ENCODE data around the gene PPM1F.
A peak's percentile ranks its signal among the peaks of the same experiment; 100 is the strongest.
"Not testable (repeated sequence)": the region's sequence is repeated elsewhere in the genome, so short reads cannot be mapped to it uniquely, and the experiment has no call there.

The PPM1F gene

GRCh38 chr22:21942407-21943343, 10.0 kb downstream of the PPM1F start:
- H2BK12ac ChIP-seq (ENCODE audit: low read length in 2 of 2): peak overlapping the region; percentile 51 to 73
- peak overlapping the region; percentile 91 for H3K27ac ChIP-seq (ENCODE audit: low read length, poor library complexity, severe bottlenecking)
- no peaks in the 10 kb centered on the region for H3K9me3 ChIP-seq (ENCODE audit: control insufficient read depth, low read length)
- H3K9ac ChIP-seq (ENCODE audit: low read length): peak overlapping the region; percentile 70
- H3K4me2 ChIP-seq (ENCODE audit: low read length, poor library complexity, severe bottlenecking): no peak overlapping the region
- H3K27me3 ChIP-seq (ENCODE audit: control insufficient read depth in 1 of 2, insufficient read depth in 1 of 2, low read length in 2 of 2): no peaks in the 10 kb centered on the region
- H3K14ac ChIP-seq (ENCODE audit: low read length in 2 of 2): peak overlapping the region in 1 of 2 experiments; percentile 13
- no peak overlapping the region for H2AFZ ChIP-seq (ENCODE audit: low read depth, low read length)
- peaks cover 36% of the 10 kb centered on the region for H3K79me1 ChIP-seq (replicated peaks; ENCODE audit: low read length, poor library complexity, severe bottlenecking)
- peak overlapping the region; percentile 50 for H2BK120ac ChIP-seq (ENCODE audit: low read depth, low read length)
- peak overlapping the region; percentile 73 for H2AK5ac ChIP-seq (ENCODE audit: low read length, severe bottlenecking)
- peak; percentile 91 for DNase-seq
- peaks cover 43 to 52% of the 10 kb centered on the region in 2 experiments for H3K36me3 ChIP-seq (ENCODE audit: control insufficient read depth in 1 of 2, insufficient read depth in 2 of 2, low read depth in 1 of 2, low read length in 2 of 2)
- H3K4me1 ChIP-seq (ENCODE audit: control insufficient read depth, insufficient read depth, low read depth, low read length): peaks cover 55% of the 10 kb centered on the region
- H4K8ac ChIP-seq (ENCODE audit: low read length): peak overlapping the region; percentile 77
- H2BK15ac ChIP-seq (ENCODE audit: low read depth, poor library complexity, severe bottlenecking): peak overlapping the region; percentile 26
- peak overlapping the region in 1 of 2 experiments; percentile 45 for H3K23ac ChIP-seq (ENCODE audit: low read length in 2 of 2)
- peak overlapping the region; percentile 85 for H4K91ac ChIP-seq (ENCODE audit: low read length)
- H3K4ac ChIP-seq (ENCODE audit: low read depth in 1 of 2, low read length in 2 of 2): peak overlapping the region in 1 of 2 experiments; percentile 83
- WGBS: 53% methylated on average over 18 of the region's 19 CpGs
- peak overlapping the region; percentile 56 to 73 for H3K18ac ChIP-seq (ENCODE audit: low read depth in 1 of 2, low read length in 2 of 2)
- no peak overlapping the region for H2BK5ac ChIP-seq (ENCODE audit: low read depth, low read length, poor library complexity, severe bottlenecking)
- no peak overlapping the region for H3K4me3 ChIP-seq (ENCODE audit: insufficient read depth in 1 of 2, low read depth in 1 of 2, low read length in 2 of 2)

DNA sequence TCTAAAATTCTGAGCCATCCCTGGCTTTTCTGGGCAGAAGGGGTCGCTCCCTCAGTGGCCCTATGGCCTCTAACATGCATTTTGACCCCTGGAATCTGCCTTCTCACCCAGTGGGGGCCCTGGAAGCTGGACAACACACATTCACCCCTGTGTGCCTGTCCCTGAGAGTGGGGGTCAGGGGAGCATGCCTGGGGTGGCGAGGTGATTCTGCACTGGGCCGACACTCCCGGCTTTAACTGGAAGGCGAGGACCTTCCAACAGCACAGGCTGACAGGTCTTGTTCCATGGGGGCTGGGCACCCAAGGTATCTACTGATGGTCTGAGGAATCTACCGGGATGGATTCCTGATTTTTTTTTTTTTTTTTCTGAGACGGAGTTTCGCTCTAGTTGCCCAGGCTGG, 10.7 kb downstream of the PPM1F start:
- H3K79me1 ChIP-seq (replicated peaks; ENCODE audit: low read length, poor library complexity, severe bottlenecking): peaks cover 40% of the 10 kb centered on the region
- H3K4me2 ChIP-seq (ENCODE audit: low read length, poor library complexity, severe bottlenecking): no peak overlapping the region
- peak overlapping the region; percentile 37 for H2AK5ac ChIP-seq (ENCODE audit: low read length, severe bottlenecking)
- peak overlapping the region; percentile 16 to 71 for H3K18ac ChIP-seq (ENCODE audit: low read depth in 1 of 2, low read length in 2 of 2)
- DNase-seq: peak; percentile 12
- H4K91ac ChIP-seq (ENCODE audit: low read length): peak overlapping the region; percentile 5
- peak overlapping the region; percentile 1 for H2BK120ac ChIP-seq (ENCODE audit: low read depth, low read length)
- 84% methylated on average over 7 of the region's 8 CpGs for WGBS
- H3K9ac ChIP-seq (ENCODE audit: low read length): peak overlapping the region; percentile 70
- H3K4me3 ChIP-seq (ENCODE audit: insufficient read depth in 1 of 2, low read depth in 1 of 2, low read length in 2 of 2): peak overlapping the region in 1 of 2 experiments; percentile 44
- H2AFZ ChIP-seq (ENCODE audit: low read depth, low read length): no peak overlapping the region
- peak overlapping the region; percentile 74 for H3K27ac ChIP-seq (ENCODE audit: low read length, poor library complexity, severe bottlenecking)
- peak overlapping the region; percentile 39 for H2BK5ac ChIP-seq (ENCODE audit: low read depth, low read length, poor library complexity, severe bottlenecking)
- peak overlapping the region in 1 of 2 experiments; percentile 88 for H2BK12ac ChIP-seq (ENCODE audit: low read length in 2 of 2)
- H3K23ac ChIP-seq (ENCODE audit: low read length in 2 of 2): no peak overlapping the region
- H3K36me3 ChIP-seq (ENCODE audit: control insufficient read depth in 1 of 2, insufficient read depth in 2 of 2, low read depth in 1 of 2, low read length in 2 of 2): peaks cover 43 to 58% of the 10 kb centered on the region in 2 experiments
- no peak overlapping the region for H2BK15ac ChIP-seq (ENCODE audit: low read depth, poor library complexity, severe bottlenecking)
- H3K4ac ChIP-seq (ENCODE audit: low read depth in 1 of 2, low read length in 2 of 2): peak overlapping the region; percentile 3 to 52
- H3K9me3 ChIP-seq (ENCODE audit: control insufficient read depth, low read length): no peaks in the 10 kb centered on the region
- no peak overlapping the region for H3K14ac ChIP-seq (ENCODE audit: low read length in 2 of 2)
- H4K8ac ChIP-seq (ENCODE audit: low read length): peak overlapping the region; percentile 86
- H3K27me3 ChIP-seq (ENCODE audit: control insufficient read depth in 1 of 2, insufficient read depth in 1 of 2, low read length in 2 of 2): no peaks in the 10 kb centered on the region
- H3K4me1 ChIP-seq (ENCODE audit: control insufficient read depth, insufficient read depth, low read depth, low read length): peaks cover 60% of the 10 kb centered on the region

GRCh38 chr22:21940521-21940920, 12.1 kb downstream of the PPM1F start:
- no peak overlapping the region for H2BK15ac ChIP-seq (ENCODE audit: low read depth, poor library complexity, severe bottlenecking)
- H3K9ac ChIP-seq (ENCODE audit: low read length): peak overlapping the region; percentile 70
- no peak overlapping the region for H2AK5ac ChIP-seq (ENCODE audit: low read length, severe bottlenecking)
- H3K36me3 ChIP-seq (ENCODE audit: control insufficient read depth in 1 of 2, insufficient read depth in 2 of 2, low read depth in 1 of 2, low read length in 2 of 2): peaks cover 47 to 59% of the 10 kb centered on the region in 2 experiments
- no peak overlapping the region for H2BK12ac ChIP-seq (ENCODE audit: low read length in 2 of 2)
- no peaks in the 10 kb centered on the region for H3K27me3 ChIP-seq (ENCODE audit: control insufficient read depth in 1 of 2, insufficient read depth in 1 of 2, low read length in 2 of 2)
- H3K4ac ChIP-seq (ENCODE audit: low read depth in 1 of 2, low read length in 2 of 2): no peak overlapping the region
- H2AFZ ChIP-seq (ENCODE audit: low read depth, low read length): no peak overlapping the region
- H3K79me1 ChIP-seq (replicated peaks; ENCODE audit: low read length, poor library complexity, severe bottlenecking): peaks cover 33% of the 10 kb centered on the region
- 90% methylated on average over 2 of the region's 3 CpGs for WGBS
- no peak overlapping the region for H3K27ac ChIP-seq (ENCODE audit: low read length, poor library complexity, severe bottlenecking)
- peaks cover 57% of the 10 kb centered on the region for H3K4me1 ChIP-seq (ENCODE audit: control insufficient read depth, insufficient read depth, low read depth, low read length)
- H3K4me3 ChIP-seq (ENCODE audit: insufficient read depth in 1 of 2, low read depth in 1 of 2, low read length in 2 of 2): no peak overlapping the region
- no peak overlapping the region for H3K14ac ChIP-seq (ENCODE audit: low read length in 2 of 2)
- no peak overlapping the region for H3K23ac ChIP-seq (ENCODE audit: low read length in 2 of 2)
- no peak for DNase-seq
- H3K9me3 ChIP-seq (ENCODE audit: control insufficient read depth, low read length): no peaks in the 10 kb centered on the region
- no peak overlapping the region for H4K91ac ChIP-seq (ENCODE audit: low read length)
- no peak overlapping the region for H2BK5ac ChIP-seq (ENCODE audit: low read depth, low read length, poor library complexity, severe bottlenecking)
- H4K8ac ChIP-seq (ENCODE audit: low read length): no peak overlapping the region
- no peak overlapping the region for H3K4me2 ChIP-seq (ENCODE audit: low read length, poor library complexity, severe bottlenecking)
- H2BK120ac ChIP-seq (ENCODE audit: low read depth, low read length): no peak overlapping the region
- peak overlapping the region in 1 of 2 experiments; percentile 18 for H3K18ac ChIP-seq (ENCODE audit: low read depth in 1 of 2, low read length in 2 of 2)

DNA sequence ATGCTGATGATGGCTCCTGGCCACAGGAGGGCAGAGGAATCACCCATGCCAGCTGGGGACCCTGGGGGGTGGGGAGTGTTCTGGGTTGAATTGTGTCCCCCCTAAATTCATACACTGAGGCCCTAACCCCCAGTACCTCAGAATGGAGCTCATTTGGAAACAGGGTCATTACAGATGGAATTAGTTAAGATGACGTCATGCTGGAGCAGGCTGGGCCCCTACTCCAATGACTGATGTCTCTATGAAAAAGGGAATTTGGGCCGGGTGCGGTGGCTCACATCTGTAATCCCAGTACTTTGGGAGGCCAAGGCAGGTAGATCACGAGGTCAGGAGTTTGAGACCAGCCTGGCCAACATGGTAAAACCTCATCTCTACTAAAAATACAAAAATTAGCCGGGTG, 12.7 kb downstream of the PPM1F start:
- not testable (repeated sequence) for H3K14ac ChIP-seq (ENCODE audit: low read length in 2 of 2); H2BK15ac ChIP-seq (ENCODE audit: low read depth, poor library complexity, severe bottlenecking); H3K23ac ChIP-seq (ENCODE audit: low read length in 2 of 2); H2BK5ac ChIP-seq (ENCODE audit: low read depth, low read length, poor library complexity, severe bottlenecking); H2AFZ ChIP-seq (ENCODE audit: low read depth, low read length); H4K8ac ChIP-seq (ENCODE audit: low read length); H3K9me3 ChIP-seq (ENCODE audit: control insufficient read depth, low read length); H3K27ac ChIP-seq (ENCODE audit: low read length, poor library complexity, severe bottlenecking); H3K4me2 ChIP-seq (ENCODE audit: low read length, poor library complexity, severe bottlenecking); H2AK5ac ChIP-seq (ENCODE audit: low read length, severe bottlenecking); H2BK120ac ChIP-seq (ENCODE audit: low read depth, low read length); DNase-seq; H3K4ac ChIP-seq (ENCODE audit: low read depth in 1 of 2, low read length in 2 of 2); H3K27me3 ChIP-seq (ENCODE audit: control insufficient read depth in 1 of 2, insufficient read depth in 1 of 2, low read length in 2 of 2)
- peaks cover 57% of the 10 kb centered on the region for H3K4me1 ChIP-seq (ENCODE audit: control insufficient read depth, insufficient read depth, low read depth, low read length)
- H3K79me1 ChIP-seq (replicated peaks; ENCODE audit: low read length, poor library complexity, severe bottlenecking): peaks cover 30% of the 10 kb centered on the region
- peak overlapping the region; percentile 91 for H3K9ac ChIP-seq (ENCODE audit: low read length)
- WGBS: 98% methylated on average over 4 of the region's 5 CpGs
- H3K4me3 ChIP-seq (ENCODE audit: insufficient read depth in 1 of 2, low read depth in 1 of 2, low read length in 2 of 2): peak overlapping the region in 1 of 2 experiments; percentile 79
- H3K18ac ChIP-seq (ENCODE audit: low read depth in 1 of 2, low read length in 2 of 2): peak overlapping the region in 1 of 2 experiments; percentile 49
- H4K91ac ChIP-seq (ENCODE audit: low read length): peak overlapping the region; percentile 64
- peak overlapping the region in 1 of 2 experiments; percentile 51 for H2BK12ac ChIP-seq (ENCODE audit: low read length in 2 of 2)
- peaks cover 47 to 56% of the 10 kb centered on the region in 2 experiments for H3K36me3 ChIP-seq (ENCODE audit: control insufficient read depth in 1 of 2, insufficient read depth in 2 of 2, low read depth in 1 of 2, low read length in 2 of 2)

Measured in mesenchymal stem cell (in vitro differentiated cells and primary cell).